ENCODE measurements around the gene NUDT15.
"Not testable (repeated sequence)": the region's sequence is repeated elsewhere in the genome, so short reads cannot be mapped to it uniquely, and the experiment has no call there.

NUDT15 gene

DNA sequence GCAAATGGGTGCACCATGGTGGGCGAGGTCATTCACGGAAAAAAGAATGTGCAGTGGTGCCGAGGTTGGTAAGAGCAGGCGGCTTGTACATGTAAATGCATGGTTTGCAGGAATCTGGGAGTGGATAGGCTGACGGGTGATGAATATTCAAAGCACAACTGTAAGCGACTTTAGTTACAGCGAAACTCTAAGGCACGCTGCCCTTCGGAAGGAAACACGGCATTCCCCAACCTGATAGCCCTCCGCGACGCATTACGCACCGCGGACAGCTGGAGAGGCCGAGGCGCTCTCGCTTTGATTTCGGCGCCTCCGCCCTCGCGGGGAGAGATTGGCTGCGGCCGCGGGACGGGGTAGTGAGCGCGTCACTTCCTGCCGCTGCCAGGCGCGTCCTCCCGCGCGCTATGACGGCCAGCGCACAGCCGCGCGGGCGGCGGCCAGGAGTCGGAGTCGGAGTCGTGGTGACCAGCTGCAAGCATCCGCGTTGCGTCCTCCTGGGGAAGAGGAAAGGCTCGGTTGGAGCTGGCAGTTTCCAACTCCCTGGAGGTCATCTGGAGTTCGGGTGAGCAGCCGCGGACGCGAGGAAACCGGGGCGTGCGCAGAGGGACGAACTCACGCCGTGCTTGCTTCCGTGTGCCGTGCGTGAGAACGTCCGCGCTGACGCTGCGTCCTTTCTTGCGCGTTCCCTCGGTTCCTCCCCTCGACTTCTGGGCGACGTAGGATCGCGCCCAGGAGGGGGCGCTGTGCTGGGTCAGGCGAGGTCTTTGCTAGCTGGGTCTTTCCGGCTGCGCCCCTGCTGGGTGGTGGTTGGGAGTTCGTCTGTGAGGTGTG is at the start of gene NUDT15:
TSS of gene NUDT15 (plus strand) at position 381 of the 828 bp plus-strand sequence. CDS start at position 402, 21 bp downstream.
- peak; percentile 96 for DNase-seq

DNA sequence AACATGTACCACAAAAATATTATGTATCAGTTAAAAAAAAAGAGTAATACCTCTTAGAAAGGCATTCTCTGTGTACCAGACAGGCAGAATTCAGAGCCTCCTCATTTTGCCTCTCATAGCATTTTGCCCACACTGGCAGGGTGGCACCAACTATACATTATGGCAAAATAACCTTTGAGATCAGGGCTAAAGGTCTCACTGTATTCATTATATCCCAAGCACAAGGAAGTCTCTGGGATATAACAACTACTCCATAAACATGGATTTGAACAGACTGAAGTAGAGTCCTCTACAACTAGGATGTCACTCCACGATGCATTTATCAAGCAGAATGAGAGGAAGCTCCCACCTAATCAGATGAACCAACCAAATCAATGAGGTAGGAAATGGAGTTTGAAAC is 47.1 kb upstream of the NUDT15 start:
- no peak for DNase-seq

DNA sequence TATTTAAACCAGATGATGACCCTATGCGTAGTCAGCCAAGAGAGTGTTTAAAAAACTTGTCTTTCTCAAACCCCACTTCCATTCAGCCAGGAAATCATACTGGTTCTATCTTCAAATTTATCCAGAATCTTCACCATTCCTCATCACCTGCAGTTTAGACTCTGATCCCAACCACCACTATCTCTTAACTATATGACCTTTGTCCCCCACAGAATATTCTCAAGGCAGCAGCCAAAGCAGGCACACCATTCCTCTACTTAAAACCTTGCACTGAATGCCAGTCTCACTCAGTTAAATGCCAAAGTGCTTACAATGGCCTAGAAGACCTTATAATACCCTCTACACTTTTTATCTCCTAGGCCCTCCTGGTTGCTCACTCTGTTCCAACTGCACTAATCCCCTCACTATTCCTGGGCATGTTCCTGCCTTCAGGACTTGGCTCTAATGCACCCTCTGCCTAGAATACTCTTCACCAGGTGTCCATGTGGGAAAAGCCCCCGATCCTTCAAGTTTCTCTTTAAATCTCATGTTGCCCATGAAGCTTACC is 46.5 kb upstream of the NUDT15 start:
- DNase-seq: no peak

DNA sequence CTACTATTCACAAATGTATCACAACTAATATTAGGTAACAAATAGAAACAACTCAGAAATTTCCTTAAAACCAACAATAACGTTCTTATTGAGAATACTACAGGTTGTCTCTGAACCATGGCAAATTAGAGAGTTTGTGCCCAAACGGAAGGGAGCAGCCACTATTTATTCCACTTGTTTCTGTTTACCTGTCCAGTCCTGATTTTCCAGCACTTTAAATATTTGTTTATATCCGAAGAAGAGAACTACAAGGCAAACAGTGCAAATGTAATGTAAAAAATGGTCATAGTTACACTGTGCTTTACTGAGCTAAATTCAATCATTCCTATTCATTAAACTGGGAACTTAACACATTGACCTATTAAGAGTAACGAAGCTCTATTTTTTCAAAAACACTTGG is 45.7 kb upstream of the NUDT15 start:
- DNase-seq: no peak

DNA sequence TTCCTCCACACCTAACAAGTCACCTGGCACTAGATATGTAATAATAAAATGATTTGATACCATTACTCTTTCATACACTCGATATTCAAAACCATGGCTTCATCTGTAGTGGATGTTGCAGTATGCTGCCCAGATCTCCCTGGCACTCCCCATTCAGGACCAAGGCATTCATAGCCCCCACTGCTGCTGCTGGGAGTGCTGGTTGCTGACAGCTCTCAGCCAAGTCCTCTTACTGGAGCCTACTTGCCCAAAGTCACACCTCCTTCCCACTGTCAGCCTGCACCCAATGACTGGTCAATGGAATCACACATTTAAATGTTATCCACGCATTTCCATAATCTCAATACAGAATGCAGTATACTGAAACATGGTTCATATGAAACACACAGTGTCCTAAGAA is 40.1 kb upstream of the NUDT15 start:
- no peak for DNase-seq

DNA sequence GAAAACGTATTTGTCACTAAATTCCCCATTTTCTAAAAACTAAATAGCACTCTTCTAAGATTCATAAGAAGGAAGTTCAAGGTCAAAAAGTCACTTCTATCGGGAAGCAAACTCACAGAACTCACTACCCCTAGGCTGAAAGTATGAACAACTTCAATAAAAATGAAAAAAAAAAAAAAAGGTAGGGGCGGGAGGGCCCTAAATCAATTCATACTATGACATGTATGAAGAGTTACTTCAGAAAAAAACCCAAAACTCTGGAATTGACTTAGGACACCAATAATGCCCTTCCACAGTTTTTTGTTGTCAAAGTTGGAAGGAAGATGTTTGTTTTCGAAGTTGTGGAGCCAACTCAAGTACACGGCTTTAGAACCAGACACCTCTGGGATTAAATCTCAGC is 37.6 kb upstream of the NUDT15 start:
- DNase-seq: no peak

DNA sequence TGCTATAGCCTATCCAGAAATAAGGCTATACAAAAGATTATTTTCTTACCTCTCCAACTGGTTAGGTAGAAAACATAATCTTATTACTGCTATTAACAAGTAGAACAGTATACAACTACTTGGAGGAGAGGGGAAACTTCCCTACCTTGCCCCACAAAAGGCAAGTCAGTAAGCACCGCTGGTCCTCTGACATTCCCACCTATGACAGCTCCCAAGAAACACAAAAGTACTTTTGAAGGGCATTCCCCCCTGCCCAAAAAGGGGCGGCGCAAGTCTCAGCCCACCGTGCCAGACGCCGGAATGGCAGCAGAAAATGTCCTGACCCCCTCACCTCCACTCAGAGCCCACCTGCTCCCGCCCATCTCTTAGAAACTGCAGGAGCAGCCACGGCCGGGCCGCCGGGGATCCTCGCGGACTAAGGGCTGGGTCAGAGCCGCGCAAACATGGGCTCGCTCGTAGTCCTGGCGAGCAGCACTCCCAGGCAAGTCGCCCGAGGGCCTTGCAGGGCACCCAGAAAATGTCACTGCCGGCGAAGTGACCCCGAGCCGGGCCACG is 36.9 kb upstream of the NUDT15 start:
- no peak for DNase-seq

DNA sequence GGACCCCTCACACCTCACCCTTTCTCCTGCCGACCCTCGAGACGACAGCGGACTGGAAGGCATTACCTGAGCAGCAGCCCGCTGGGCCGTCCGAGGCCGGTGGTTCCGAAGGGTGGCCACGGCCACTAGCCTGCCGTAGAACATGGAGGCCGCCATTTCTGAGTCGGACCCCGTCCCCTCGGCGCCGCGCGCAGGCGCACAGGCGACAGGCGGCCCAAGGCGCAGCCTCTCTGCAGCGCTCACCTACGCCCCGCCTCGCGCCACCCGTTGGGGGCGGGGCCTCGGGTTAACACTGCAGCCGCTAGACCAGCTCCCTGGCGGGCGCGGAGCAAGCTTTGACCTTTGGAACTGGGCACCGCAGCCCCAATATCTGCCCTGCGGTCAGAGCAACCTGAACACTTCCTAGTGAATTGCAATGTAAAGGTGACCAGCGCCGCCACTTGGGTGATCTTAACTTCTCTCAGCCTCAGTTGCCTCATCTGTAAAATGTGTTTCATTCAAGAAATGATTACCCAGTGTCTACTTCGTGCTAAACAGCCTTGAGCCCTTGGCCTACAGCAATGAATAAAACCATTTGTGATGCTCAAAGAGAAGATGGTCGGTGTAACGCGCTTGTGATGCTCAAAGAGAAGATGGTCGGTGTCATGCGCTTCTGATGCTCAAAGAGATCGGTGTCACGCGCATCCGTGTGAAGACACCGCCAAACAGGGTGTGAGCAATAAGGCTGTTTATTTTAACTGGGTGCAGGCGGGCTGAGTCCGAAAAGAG is 36.2 kb upstream of the NUDT15 start, which contains the start of gene SUCLA2:
TSS of gene SUCLA2 (minus strand) at position 160 of the 768 bp plus-strand sequence. CDS start at position 156, 4 bp downstream.
- peak; percentile 94 for DNase-seq

DNA sequence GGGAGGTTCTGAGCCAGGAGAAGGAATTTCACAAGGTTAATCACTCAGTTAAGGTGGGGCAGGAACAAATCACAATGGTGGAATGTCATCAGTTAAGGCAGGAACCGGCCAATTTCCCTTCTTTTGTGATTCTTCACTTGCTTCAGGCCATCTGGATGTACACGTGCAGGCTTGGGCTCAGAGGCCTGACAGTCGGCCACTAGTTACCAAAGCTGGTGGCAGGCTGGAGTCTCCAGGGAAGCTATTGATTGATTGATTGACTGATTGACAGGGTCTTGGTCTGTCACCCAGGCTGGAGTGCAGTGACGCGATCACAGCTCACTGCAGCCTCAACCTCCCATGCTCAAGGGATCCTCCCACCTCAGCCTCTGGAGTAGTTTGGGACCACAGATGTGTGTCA is 35.5 kb upstream of the NUDT15 start:
- DNase-seq: not testable (repeated sequence)

DNA sequence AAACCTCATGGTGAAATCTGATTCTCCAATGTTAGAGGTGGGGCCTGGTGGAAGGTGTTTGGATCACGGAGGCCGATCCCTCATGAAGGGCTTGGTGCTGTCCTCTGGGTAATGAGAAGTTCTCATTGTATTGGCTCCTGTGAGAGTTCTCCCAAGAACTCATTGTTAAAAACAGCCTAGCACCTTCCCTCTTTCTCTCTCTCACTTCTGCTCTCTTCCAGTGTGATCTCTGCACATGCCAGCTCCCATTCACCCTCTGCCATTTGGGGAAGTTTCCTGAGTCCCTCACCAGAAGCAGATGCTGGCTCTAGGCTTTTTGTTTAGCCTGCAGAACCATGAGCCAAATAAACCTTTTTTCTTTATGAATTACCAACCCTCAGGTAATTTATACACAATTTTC is 33.3 kb upstream of the NUDT15 start:
- DNase-seq: peak; percentile 12

DNA sequence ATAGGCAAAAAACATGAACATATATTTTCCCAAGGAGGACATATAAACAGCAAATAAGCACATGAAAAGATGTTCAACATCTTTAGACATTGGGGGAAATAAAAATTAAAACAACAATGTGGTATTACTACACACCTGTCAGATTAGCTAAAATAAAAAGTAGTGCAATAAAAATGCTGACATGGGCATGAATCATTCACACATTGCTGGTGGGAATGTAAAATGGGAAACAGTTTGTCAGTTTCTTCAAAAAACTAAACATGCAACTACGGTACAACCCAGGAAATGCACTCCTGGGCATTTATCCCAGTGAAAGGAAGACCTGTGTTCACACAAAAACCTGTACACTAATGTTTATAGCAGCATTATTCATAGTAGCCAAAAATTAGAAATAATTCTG is 31.1 kb upstream of the NUDT15 start:
- no peak for DNase-seq

DNA sequence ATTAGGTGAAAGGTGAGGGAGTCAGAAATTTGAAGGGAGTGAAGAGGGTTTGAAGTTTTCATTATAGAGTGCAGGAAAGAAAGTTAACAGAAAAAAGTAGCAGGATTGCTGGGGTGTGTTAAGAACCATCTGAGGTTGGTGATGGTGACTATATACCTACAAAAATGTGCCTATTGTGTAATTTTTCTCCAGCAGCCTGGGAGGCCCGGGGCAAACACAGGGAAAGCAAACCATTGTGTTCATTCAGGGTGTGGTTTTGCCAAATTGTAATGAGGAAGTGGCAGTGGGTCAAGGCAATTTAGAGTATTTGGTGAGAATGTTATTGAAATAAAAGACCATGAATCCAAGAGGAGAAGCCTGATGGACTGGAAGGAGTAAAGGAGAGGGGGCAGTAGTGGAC is 28.2 kb upstream of the NUDT15 start:
- DNase-seq: no peak

DNA sequence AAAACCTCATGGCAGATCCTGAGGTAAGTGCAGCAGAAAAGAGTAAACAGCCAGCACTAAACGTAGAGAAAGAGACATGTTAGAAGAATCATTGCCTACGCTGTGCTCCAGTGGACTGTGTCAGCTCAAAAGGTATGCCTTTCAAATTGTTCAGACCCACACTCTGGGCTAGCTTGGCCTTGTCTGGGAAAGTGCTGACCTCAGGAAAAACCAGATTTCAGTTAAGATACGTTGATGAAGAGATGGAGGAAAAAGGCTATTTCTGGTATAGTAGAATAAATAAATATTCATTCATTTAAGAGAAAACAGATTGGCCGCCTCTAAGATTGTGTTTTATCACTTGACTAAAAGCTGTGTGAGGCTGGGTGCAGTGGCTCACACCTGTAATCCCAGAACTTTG is 26.8 kb upstream of the NUDT15 start:
- DNase-seq: no peak

DNA sequence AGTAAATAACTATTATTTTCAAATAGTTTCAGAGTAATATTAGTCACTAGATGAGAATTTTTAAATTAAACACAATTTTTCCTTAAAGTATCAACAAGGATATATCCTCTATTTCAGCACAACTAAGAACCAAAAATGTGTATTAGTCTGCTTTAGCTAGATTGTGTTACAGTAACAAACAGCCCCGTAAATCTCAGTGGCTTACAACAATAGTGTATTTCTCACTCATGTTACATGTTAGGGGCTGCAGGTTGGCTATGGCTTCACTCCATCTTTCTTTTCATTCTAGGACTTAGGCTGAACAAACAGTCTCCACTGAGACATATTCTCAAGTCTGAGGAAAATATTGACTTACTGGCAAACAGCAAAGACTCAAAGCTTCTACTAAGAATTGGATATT is 24.9 kb upstream of the NUDT15 start:
- DNase-seq: no peak

DNA sequence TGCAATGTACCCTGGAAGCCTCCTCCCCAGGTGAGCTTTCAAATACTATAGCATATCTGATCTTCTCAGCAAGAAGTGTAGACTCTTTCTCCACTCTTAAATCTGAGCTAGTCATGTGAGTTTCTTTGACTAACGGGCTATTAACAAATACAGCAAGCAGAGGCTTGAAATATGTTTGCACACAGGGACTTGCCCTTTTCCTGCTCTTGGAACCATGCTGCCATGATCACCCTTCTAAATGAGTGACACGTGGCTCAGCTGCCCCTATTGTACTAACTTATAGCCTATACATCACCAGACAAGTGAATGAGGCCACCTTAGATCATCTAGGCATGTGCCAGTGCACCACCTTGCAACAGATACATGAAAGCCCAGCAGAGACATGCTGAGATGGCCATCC is 23.2 kb upstream of the NUDT15 start:
- DNase-seq: no peak

DNA sequence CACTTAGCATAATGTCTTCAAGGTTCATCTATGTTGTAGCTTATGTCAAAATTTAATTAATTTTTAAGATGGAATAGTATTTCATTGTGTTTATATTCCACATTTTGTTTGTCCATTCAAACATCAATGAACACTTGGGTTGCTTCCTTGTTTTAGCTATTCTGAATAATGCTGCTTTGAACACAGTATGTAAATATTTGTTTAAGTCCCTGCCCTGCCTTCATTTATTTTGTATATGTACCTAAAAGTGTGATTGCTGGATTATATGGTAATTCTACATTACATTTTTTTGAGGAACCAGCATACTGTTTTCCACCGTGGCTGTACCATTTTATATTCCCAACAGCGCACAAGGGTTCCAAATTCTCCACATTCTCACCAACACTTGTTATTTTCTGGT is 18.9 kb upstream of the NUDT15 start:
- DNase-seq: no peak

DNA sequence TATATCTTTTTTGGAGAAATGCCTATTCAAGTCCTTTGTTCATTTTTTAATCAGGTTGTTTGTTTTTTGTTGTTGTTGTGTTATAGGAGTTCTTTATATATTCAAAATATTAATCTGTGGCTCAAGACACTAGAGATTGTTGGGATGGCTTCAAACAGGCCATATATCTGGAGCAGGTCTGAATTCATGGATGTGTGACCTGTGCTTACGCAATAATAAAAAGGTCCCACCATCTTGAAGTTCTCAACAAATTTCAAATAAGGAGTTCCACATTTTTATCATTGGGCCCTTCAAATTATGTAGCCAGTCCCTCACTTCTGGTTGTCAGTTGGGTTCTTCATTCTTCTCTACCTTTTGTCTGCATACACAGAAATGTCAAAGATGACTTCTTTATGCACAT is 17.7 kb upstream of the NUDT15 start:
- no peak for DNase-seq

DNA sequence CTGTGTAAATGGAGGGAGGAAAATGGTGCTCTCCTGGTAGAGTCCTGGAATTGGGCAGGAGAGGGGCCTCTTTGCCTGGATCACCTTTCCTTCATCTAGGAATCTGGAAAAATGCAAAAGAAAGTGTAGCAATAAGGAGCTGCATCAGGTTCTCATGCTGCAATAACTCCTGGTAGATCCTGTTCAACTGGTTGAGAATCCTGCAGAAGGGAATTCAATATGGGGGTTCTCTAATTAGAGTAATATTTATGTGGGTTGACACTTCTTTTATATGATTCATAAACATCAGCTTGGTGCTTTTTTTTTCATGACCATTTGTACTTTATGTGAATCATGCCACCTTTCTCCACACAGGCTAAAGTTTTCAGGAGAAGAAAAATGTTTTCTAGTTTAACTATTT is 9.5 kb upstream of the NUDT15 start:
- no peak for DNase-seq

DNA sequence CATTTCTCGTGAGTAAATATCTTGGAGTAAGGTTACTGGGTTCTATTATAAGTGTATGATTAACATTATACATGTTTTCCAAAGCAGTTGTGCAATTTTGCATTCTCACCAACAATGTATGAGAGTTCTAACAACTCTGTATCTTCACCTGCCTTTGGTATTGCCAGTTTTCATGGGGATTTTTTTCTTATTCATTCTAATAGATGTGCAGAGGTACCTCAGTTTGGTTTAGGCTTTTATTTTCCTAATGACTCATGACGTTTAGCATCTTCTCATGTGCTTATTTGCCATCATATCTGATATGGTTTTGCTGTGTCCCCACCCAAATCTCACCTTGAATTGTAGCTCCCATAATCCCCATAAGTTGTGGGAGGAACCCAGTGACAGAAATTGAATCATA is 7.7 kb upstream of the NUDT15 start:
- DNase-seq: no peak

DNA sequence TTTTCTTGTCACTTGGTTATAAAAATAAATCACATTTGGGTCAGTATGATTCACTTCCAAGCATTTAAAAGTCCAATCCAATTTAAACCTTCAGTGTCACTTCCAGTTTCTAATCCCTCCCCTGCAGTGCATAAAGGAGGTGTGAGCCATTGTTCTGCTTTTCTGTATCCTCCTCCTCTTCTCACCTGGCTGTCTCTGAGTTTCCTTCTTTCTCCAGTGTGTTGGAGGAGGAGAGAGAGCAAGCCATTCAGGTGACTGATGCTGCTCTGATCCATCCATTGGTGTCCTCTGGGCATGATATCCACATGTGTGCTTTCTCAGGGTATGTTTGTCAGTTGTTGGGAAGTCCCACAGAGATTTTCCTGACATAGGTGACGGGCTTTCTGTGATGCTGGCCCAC is 1.2 kb downstream of the NUDT15 start:
- DNase-seq: no peak

DNA sequence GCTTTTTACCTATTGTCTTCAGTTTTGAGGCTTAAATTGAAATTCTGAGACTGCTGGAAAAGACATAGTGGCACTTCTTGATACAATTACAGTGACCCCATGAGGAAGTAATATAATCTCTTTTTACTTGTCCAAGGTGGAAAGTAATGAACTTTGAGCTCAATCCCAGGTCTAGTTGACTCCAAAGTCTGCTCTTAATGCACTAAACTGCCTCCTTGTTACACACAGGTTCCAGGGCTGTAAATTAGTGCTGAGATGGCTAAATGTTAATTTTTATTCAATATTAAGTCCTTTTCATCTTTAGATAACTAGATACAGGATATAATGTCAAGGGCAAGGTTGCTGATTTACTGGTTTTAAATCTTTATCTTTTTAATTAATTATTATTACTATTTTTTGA is 2.5 kb downstream of the NUDT15 start:
- DNase-seq: no peak

DNA sequence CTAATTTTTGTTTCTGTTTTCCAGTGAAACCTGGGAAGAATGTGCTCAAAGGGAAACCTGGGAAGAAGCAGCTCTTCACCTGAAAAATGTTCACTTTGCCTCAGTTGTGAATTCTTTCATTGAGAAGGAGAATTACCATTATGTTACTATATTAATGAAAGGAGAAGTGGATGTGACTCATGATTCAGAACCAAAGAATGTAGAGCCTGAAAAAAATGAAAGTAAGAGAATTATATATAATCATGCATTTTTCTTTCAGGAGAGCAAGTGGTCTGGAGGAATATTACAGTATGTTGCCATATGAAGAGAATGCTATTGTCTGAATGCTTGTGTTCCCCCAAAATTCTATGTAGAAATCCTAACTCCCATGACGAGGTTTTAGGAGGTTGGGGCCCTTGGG is 3.4 kb downstream of the NUDT15 start:
- DNase-seq: no peak

DNA sequence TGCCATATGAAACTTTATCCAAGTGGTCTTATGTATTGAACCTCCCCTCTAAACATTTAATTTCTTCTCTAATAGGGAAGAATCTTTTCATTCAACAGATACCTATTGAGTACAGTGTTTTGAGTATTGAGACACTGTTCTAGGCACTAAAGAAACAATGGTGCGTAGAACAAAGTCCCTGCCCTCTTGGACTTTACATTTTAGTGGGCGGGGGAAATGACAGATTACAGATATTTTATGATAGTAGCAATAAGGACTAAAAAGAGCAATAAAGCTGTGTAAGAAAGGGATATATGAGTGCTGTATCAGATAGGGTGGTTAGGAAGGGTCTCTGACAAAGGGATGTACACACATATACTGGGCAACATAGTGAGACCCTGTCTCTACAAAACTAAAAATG is 5.4 kb downstream of the NUDT15 start:
- DNase-seq: no peak
